SU-DHL-6 (cell line): ENCODE results near the gene OR2A42.
"Not testable (repeated sequence)": the region's sequence is repeated elsewhere in the genome, so short reads cannot be mapped to it uniquely, and the experiment has no call there.

Source experiments
- CTCF ChIP-seq: fragments of 200-600 bp; sonication (generic); IDR thresholded peaks from one replicate; pipeline ENCODE4 v1.5.1; 2017; ENCODE audit warnings: antibody characterized with exemption, mild to moderate bottlenecking, low read length, moderate library complexity; ENCODE audit not compliant: insufficient read depth, poor library complexity, severe bottlenecking
- EZH2phosphoT487 ChIP-seq: fragments of 200-600 bp; sonication (generic), shearing (Covaris generic); conservative IDR thresholded peaks from 2 replicates; pipeline ENCODE4 v1.6.1; 2018; ENCODE audit warnings: mild to moderate bottlenecking, antibody characterized with exemption, low read length, moderate library complexity, mixed read lengths

DNA sequence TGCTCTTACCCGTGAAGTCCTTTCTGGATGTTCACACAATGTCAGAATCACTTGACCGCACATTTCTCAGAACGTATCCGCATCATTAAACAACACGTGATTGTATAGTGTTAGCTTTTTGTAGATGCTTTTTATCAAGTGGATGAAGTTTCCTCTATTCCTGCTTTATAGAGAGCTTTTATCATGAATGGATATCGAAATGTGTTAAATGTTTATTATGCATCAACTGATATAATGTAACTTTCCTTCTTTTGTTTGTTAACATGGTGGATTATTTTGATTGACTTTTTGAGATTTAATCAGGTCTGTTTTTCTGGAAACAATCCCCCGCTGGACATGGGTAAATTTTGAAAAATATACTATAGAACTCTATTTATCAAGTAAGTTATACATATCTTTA, 25.3 kb upstream of the OR2A42 start, which contains the start of gene OR2A7:
- not testable (repeated sequence) for TF ChIP-seq CTCF, EZH2phosphoT487
